ENCODE results near the gene TALDO1.
A peak's percentile ranks its signal among the peaks of the same experiment; 100 is the strongest.
"Not testable (repeated sequence)": the region's sequence is repeated elsewhere in the genome, so short reads cannot be mapped to it uniquely, and the experiment has no call there.

Gene TALDO1

DNA sequence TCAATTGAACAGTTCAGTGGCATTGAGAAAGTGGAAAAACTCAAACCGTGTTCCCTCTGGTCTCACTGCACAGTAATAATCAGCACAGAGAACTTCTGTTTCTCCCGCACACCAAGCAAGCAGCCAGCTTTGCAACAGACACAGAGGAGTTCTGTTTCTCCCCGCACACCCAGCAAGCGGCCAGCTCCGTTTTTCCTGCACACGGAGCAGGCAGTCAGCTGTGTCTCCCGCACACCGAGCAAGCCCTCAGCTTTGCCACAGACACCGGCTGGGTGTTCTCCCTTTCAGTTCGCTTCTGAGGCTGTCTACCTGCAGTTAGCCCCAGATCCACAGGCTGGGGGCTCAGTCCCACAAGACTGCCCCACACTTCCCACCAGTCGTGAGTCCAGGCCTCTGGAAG lies 9.9 kb upstream of the TALDO1 start:
- Histone ChIP-seq H3K27me3 (replicated peaks; ENCODE audit: insufficient read depth, low read length) (peaks cover 28% of the 10 kb centered on the region), H3K9me3 (replicated peaks; ENCODE audit: insufficient read depth, low read length) (no peaks in the 10 kb centered on the region), H3K4me2 (ENCODE audit: low read depth, low read length) (peak overlapping the region; percentile 13; the same call in 1 of the 2 replicates), H3K79me2 (ENCODE audit: low read length) (no peaks in the 10 kb centered on the region), H2AFZ (ENCODE audit: low read length) (no peak overlapping the region), H3K27ac (ENCODE audit: low read length) (no peak overlapping the region), H3K36me3 (replicated peaks; ENCODE audit: insufficient read depth, low read length) (no peaks in the 10 kb centered on the region), H4K20me1 (ENCODE audit: insufficient read depth, low read length) (no peaks in the 10 kb centered on the region), H3K4me1 (ENCODE audit: low read length) (no peaks in the 10 kb centered on the region), H3K9ac (ENCODE audit: low read length) (no peak overlapping the region), H3F3A (ENCODE audit: insufficient read depth, low read length) (no peaks in the 10 kb centered on the region), H3K4me3 (ENCODE audit: low read length) (no peak overlapping the region), H3K9me2 (replicated peaks; ENCODE audit: insufficient read depth, low read length) (no peaks in the 10 kb centered on the region)
- no peak for DNase-seq
- TF ChIP-seq, protein P1, sequence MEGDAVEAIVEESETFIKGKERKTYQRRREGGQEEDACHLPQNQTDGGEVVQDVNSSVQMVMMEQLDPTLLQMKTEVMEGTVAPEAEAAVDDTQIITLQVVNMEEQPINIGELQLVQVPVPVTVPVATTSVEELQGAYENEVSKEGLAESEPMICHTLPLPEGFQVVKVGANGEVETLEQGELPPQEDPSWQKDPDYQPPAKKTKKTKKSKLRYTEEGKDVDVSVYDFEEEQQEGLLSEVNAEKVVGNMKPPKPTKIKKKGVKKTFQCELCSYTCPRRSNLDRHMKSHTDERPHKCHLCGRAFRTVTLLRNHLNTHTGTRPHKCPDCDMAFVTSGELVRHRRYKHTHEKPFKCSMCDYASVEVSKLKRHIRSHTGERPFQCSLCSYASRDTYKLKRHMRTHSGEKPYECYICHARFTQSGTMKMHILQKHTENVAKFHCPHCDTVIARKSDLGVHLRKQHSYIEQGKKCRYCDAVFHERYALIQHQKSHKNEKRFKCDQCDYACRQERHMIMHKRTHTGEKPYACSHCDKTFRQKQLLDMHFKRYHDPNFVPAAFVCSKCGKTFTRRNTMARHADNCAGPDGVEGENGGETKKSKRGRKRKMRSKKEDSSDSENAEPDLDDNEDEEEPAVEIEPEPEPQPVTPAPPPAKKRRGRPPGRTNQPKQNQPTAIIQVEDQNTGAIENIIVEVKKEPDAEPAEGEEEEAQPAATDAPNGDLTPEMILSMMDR (IDR thresholded peaks at IDR 0.05; ENCODE audit: low read length), result no peak
- no peak for TF ChIP-seq EZH2phosphoT487 (IDR thresholded peaks at IDR 0.05; ENCODE audit: low read length)

DNA sequence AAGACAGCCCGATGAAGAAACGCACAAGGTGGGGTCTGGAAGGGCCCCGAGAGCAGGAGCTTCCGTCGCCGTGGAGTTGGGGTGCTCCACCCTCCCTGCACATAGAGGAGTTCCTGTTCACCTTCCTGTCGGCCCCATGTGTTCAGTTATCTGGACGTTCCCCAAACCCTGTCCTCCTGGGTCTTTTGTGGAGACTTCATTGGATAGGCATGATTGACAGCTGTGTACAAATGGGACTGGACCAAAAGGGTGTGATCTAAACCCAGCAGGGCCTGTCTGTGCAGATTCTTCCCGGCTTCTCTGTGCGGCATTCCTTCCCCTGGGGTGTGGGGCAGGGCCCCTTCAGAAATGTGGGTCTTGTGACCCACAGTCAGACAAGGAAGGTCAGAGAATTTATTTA lies 9.4 kb upstream of the TALDO1 start:
- peak overlapping the region; percentile 13; the same call in 1 of the 2 replicates for H3K4me2 ChIP-seq (ENCODE audit: low read depth, low read length)
- not testable (repeated sequence) for H3K79me2 ChIP-seq (ENCODE audit: low read length); DNase-seq; H3K4me3 ChIP-seq (ENCODE audit: low read length); H3K36me3 ChIP-seq (replicated peaks; ENCODE audit: insufficient read depth, low read length); H3K27ac ChIP-seq (ENCODE audit: low read length); H3F3A ChIP-seq (ENCODE audit: insufficient read depth, low read length); H3K4me1 ChIP-seq (ENCODE audit: low read length); H2AFZ ChIP-seq (ENCODE audit: low read length); H4K20me1 ChIP-seq (ENCODE audit: insufficient read depth, low read length); H3K9me2 ChIP-seq (replicated peaks; ENCODE audit: insufficient read depth, low read length); H3K9me3 ChIP-seq (replicated peaks; ENCODE audit: insufficient read depth, low read length); H3K9ac ChIP-seq (ENCODE audit: low read length)
- H3K27me3 ChIP-seq (replicated peaks; ENCODE audit: insufficient read depth, low read length), result peaks cover 26% of the 10 kb centered on the region

DNA sequence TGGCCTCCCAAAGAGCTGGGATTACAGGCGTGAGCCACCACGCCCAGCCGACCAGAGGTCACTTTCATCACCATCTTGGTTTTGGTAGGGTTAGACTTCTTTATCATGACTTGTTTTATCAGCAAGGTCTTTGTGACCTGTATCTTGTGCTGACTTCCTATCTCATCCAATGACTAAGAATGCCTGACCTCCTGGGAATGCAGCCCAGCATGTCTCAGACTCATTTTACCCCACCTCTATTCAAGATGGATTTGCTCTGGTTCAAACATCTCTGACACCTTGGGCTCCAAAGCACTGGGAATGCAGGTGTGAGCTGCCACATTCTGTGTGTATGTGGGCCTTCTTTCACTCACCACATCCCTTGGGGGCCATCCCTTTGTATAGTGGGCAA lies 5.1 kb upstream of the TALDO1 start:
- Histone ChIP-seq H3K79me2 (ENCODE audit: low read length) (no peaks in the 10 kb centered on the region), H3K36me3 (replicated peaks; ENCODE audit: insufficient read depth, low read length) (no peaks in the 10 kb centered on the region), H4K20me1 (ENCODE audit: insufficient read depth, low read length) (no peaks in the 10 kb centered on the region), H3K9ac (ENCODE audit: low read length) (no peak overlapping the region), H3K4me2 (ENCODE audit: low read depth, low read length) (no peak overlapping the region), H3K9me2 (replicated peaks; ENCODE audit: insufficient read depth, low read length) (no peaks in the 10 kb centered on the region), H3K4me1 (ENCODE audit: low read length) (no peaks in the 10 kb centered on the region), H2AFZ (ENCODE audit: low read length) (no peak overlapping the region), H3K4me3 (ENCODE audit: low read length) (no peak overlapping the region), H3K27ac (ENCODE audit: low read length) (no peak overlapping the region), H3K9me3 (replicated peaks; ENCODE audit: insufficient read depth, low read length) (no peaks in the 10 kb centered on the region), H3F3A (ENCODE audit: insufficient read depth, low read length) (peaks cover 9% of the 10 kb centered on the region), H3K27me3 (replicated peaks; ENCODE audit: insufficient read depth, low read length) (peaks cover 10% of the 10 kb centered on the region; the same call in 1 of the 2 replicates)
- no peak for DNase-seq
- TF ChIP-seq EZH2 (optimal IDR thresholded peaks at IDR 0.05; ENCODE audit: low read depth, low read length) (no peak), EZH2phosphoT487 (IDR thresholded peaks at IDR 0.05; ENCODE audit: low read length) (no peak)
- TF ChIP-seq, protein P1 (IDR thresholded peaks at IDR 0.05; ENCODE audit: low read length), result no peak

DNA sequence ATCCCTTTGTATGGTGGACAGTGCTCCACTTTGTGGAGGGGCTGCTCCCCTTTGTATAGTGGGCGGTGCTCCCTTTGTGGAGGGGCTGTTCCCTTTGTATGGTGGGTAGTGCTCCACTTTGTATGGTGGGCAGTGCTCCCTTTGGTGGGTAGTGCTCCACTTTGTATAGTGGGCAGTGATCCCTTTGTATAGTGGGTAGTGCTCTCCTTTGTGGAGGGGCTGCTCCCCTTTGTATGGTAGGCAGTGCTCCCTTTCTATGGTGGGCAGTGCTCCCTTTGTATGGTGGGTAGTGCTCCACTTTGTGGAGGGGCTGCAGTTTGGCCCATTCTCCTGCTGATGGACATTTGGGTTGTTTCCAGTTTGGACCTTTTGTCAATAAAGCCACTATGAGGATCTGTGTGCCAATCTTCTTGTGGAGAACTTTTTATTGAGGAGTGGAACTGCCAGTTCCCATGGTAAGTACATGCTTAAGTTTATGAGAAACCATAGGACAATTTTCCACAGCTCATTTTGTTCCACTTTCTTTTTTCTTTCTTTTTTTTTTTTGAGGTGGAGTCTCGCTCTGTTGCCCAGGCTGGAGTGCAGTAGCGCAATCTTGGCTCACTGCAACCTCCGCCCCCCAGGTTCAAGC lies 4.6 kb upstream of the TALDO1 start:
- Histone ChIP-seq H3K4me1 (ENCODE audit: low read length) (no peaks in the 10 kb centered on the region), H3K4me3 (ENCODE audit: low read length) (no peak overlapping the region), H3K9me3 (replicated peaks; ENCODE audit: insufficient read depth, low read length) (no peaks in the 10 kb centered on the region), H4K20me1 (ENCODE audit: insufficient read depth, low read length) (no peaks in the 10 kb centered on the region), H3F3A (ENCODE audit: insufficient read depth, low read length) (peaks cover 9% of the 10 kb centered on the region), H3K4me2 (ENCODE audit: low read depth, low read length) (no peak overlapping the region), H2AFZ (ENCODE audit: low read length) (no peak overlapping the region), H3K36me3 (replicated peaks; ENCODE audit: insufficient read depth, low read length) (no peaks in the 10 kb centered on the region), H3K79me2 (ENCODE audit: low read length) (peaks cover 5% of the 10 kb centered on the region), H3K27ac (ENCODE audit: low read length) (no peak overlapping the region), H3K9me2 (replicated peaks; ENCODE audit: insufficient read depth, low read length) (no peaks in the 10 kb centered on the region), H3K9ac (ENCODE audit: low read length) (no peak overlapping the region), H3K27me3 (replicated peaks; ENCODE audit: insufficient read depth, low read length) (peaks cover 5% of the 10 kb centered on the region; the same call in 1 of the 2 replicates)
- no peak for DNase-seq
- no peak for TF ChIP-seq EZH2 (optimal IDR thresholded peaks at IDR 0.05; ENCODE audit: low read depth, low read length)
- TF ChIP-seq, protein P1 (IDR thresholded peaks at IDR 0.05; ENCODE audit: low read length), result no peak
- no peak for TF ChIP-seq EZH2phosphoT487 (IDR thresholded peaks at IDR 0.05; ENCODE audit: low read length)

All from MM.1S (cell line).